Activated CD4-positive, alpha-beta T cell treated with anti-CD3 and anti-CD28 coated beads for 1 hour (primary cell): ENCODE measurements around the gene OPRD1.
"Not testable (repeated sequence)": the region's sequence is repeated elsewhere in the genome, so short reads cannot be mapped to it uniquely, and the experiment has no call there.

Source experiments
- DNase-seq: peaks from one replicate; pipeline ENCODE4 v3.0.0-alpha.2; 2020

OPRD1 gene

DNA sequence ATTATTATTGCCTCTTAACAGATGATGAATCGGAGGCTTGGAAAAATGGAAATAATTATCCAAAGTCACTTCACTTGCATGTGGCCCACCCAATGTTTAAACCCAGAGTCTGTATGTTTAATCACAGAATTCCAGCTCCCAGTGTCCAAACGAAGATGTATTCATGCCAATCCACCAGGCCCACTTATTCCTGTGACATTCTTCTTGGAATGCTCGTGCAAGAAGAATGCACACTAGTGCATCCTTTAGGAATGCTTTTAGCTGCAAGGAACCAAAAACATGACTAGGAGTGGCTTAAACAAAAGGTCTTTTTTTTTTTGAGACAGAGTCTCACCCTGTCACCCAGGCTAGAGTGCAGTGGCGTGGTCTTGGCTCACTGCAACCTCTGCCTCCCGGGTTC, 8.9 kb upstream of the OPRD1 start:
- DNase-seq, result no peak

DNA sequence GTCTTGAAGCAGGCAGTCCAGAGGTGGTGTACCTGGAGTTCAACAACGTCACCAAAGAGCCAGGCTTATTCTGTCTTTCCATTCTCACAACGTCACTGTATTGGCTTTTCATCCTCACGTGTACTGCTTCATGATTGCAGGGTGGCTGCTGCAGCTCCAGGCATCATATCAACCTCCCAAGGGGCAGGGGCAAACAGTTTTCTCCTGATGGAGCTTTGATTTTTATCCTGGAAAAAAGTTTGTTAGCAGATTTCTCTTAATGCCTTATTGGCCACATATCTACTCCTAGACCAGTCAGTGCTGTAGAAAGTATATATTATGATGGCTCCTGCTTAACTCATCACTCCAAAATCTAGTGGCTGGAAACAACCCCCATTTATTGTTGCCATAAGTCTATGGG, 8.3 kb upstream of the OPRD1 start:
- no peak for DNase-seq

DNA sequence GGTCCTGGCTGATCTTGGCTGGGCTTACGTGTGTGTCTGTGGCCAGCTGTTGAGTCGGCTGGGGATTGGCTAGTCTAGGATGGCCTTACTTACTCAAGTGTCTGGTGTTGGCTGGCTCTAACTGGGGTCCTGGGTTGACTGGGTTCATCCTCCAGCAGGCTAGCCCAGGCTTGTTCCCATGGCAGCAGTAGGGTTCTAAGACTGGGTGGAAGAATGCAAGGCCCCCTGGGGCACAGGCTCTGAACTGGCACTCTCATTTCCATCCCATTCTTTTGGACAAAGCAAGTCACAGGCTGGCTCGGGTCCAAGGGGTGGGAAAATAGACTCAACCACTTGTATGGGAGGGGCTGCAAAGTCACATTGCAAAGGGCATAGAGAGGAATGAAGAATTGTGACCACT, 7.9 kb upstream of the OPRD1 start:
- no peak for DNase-seq

DNA sequence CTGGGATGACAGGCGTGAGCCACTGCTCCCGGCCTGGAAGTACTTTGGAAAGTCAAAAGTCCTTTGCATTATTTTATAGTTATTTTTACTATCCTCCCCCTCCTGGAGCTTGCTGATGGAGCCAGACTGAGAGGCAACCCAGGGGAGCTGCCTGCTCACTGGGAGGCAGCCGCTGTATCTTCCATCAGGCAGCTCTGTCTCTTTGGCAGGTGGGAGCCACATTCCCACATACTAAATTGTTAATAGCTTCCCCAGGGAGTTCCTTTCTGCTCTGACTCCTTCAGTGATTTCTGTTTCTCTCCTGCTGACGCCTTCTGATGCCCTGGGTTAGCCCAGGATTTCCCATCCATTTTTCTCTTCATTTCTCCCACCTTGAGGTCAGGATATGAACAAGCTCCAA, 4.9 kb upstream of the OPRD1 start:
- no peak for DNase-seq

DNA sequence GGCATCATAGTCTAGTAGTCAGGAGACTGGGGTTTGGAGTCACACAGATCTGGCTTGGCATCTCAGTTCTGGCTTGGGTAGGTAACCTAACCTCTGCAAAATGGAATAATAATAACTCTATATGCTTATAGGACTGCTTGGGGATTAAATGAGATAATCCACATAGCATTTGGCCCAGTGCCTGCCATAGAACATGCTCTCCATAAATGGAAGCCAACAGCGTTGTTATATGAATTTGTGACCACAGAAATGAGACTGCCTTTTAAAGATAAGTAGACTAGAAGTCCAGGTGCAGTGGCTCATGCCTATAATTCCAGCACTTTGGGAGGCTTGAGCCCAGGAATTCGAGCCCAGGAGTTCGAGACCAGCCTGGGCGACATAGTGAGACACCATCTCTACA, 4.0 kb upstream of the OPRD1 start:
- DNase-seq, result no peak

GRCh38 chr1:28811369-28811765, 603 bp upstream of the OPRD1 start:
- no peak for DNase-seq

DNA sequence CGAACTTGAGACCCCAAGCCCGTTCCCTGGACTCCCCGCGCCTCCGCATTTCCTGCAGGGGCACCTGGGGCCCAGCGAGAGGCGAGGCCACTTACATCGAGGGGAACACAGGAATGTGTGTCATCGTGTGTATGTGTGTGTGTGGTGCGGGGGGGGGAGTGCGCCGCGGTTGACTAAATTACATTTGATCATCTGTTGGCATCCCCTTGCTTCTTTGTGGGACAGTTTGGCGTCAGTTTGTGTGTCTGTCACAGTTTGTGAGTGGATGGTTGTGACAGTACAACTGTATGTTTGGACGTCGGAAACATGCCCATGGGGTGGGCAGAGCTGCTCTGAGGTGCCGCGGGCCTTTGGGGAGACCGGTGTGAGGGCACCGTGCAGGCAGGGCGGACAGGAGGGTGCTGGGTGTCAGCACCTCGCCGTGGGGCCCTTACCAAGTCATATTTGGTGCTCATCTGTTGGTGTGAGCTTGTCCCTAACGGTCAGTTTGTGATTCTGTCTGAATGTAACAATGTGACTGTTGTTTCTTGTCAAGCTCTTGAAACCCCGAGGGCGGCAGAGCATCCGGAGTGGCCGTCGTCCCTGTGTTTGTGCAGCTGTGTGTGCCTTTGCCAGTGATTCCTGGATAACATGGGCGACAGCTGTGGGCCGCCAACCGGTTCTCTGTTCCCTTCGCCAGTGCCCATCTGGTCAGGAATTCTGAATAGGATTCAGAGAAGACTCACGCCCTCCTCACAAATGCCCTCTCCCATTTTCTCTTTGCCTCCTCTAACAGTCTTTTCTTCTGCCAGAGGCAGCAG, 899 bp downstream of the OPRD1 start:
- no peak for DNase-seq

DNA sequence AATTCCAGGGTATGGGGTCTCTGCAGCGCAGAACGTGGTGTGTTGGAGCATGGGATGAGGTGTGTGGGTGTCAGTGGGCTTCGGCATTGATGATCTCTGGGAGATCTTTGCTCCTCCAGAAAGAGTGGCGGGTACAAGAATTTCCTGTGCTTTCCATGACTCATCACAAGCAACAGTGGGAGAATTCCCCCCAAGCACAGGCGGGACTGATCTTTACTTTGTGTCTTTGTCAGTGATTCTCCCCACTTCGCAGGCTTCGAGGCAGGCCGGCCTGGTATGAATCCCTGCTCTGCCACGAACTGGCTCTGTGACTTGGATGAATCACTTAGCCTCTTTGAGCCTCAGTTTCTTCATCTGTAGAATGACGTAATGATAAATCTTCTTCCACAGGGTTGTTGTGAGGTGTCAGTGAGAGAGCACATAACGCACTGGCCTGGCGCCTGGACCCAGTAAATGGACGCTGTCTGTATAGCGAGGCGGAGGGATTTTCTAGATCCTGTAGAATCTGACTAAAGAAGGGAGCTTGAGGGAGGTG, 2.0 kb downstream of the OPRD1 start:
- no peak for DNase-seq

GRCh38 chr1:28815533-28816185, 3.7 kb downstream of the OPRD1 start:
- no peak for DNase-seq

GRCh38 chr1:28817133-28817532, 5.2 kb downstream of the OPRD1 start:
- DNase-seq, result no peak

DNA sequence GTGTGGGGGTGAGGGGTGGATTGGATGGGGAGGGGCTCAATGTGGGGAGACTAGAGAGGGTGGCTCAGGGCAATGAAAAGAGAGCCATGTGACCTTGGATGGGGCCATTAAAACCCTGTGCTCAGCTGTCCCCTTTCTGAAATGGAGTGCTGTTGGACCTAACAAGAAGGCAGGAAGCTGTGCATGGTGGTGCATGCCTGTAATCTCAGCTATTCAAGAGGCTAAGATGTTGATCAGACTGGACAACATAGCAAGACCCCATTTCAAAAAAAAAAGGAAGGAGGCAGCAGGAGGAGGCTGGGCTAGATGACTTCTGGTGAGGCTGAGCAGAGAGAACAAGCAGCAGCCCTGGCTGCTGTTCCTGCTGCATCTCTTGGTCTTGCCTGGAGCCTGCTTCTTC, 7.0 kb downstream of the OPRD1 start:
- no peak for DNase-seq

DNA sequence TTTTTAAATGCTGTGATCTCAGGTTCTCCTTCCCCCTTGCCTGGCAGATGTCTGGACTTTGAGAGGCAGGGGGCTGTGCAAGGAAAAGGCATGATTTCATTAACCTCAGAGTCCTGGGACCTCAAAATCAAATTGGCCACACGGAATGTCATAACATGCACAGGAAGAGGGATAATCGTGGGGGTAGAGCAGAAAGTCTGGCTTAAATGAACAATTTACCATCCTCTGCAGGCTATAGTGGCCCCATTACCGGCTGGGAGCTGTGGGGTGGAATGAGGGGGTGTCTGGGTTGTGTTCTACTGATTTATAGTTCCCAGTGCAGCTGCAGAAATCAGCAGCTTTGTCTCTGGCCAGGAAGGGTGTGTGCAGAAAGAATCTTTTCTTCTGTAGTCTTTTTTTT, 10.8 kb downstream of the OPRD1 start:
- DNase-seq, result no peak

DNA sequence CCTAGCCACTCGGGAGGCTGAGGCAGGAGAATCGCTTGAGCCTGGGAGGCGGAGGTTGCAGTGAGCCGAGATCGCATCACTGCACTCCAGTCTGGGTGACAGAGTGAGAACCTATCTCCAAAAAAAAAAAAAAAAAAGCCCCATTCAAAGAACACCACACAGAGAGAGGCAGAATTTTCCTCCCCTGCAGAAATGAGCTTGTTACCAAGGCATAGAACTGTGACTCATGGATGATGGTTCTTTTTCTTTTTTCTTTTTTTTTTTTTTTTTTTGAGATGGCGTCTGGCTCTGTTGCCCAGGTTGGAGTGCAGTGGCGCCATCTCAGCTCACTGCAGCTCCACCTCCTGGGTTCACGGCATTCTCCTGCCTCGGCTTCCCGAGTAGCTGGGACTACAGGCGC, 12.1 kb downstream of the OPRD1 start:
- DNase-seq, result not testable (repeated sequence)

GRCh38 chr1:28828227-28828858, 16.4 kb downstream of the OPRD1 start:
- not testable (repeated sequence) for DNase-seq

DNA sequence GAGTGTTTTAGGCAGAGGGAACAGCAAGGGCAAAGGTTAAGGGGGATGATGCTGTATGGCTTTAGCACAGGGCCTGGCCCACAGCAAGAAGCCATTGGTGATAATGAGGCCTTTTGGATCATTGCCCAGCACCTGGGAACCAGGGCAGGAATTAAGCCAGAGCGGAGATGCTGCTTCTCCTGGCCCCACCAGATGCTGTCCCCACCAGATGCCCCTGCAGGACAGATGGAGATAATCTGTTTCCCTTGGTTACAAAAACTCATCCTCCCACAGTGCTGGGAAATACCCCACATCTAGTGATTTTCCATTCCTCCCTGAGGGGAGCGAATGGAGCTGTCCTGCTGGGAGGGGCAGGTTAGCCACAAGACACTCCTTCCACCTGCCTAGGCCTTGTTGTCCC, 18.8 kb downstream of the OPRD1 start:
- DNase-seq, result no peak

DNA sequence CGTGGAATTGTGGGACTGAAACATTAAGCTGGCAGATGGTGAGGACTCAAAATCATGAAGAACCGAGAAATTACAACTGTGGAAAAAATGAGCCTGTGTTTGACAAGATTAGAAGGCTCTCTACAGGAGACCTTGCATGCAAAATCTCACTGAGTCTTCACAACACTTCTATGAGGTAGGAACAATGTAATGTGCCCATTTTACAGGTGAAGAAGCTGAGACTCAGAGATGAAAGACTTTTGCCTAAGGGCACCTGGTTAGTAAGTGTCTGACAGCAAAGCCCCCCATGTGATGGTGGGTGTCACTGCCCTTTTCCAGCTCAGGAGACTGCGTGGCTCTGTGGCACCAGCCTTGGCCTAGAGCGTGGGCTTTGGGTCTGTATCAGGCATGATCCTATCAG, 21.0 kb downstream of the OPRD1 start:
- DNase-seq, result no peak

GRCh38 chr1:28833381-28833780, 21.4 kb downstream of the OPRD1 start:
- DNase-seq, result no peak

DNA sequence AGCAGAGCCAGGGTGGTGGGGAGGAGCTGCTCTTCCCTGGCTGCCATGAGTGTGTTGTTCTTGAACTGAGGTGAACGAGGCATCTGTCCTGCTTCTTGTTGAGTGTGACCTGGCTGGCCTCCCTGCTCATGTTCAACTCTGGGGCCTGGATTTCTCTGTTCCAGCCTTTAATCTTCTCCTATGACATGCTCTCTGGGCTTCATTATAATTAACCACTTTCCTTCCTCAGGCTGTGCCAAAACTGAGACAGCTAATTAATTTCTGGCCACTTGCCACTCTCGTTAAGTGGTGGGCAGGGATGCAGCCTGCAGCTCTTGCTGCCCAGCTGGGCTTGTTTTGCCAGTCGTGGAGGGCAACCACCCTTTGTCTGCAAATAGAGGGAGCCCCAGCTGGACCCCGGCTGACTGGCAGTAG, 23.3 kb downstream of the OPRD1 start:
- no peak for DNase-seq

DNA sequence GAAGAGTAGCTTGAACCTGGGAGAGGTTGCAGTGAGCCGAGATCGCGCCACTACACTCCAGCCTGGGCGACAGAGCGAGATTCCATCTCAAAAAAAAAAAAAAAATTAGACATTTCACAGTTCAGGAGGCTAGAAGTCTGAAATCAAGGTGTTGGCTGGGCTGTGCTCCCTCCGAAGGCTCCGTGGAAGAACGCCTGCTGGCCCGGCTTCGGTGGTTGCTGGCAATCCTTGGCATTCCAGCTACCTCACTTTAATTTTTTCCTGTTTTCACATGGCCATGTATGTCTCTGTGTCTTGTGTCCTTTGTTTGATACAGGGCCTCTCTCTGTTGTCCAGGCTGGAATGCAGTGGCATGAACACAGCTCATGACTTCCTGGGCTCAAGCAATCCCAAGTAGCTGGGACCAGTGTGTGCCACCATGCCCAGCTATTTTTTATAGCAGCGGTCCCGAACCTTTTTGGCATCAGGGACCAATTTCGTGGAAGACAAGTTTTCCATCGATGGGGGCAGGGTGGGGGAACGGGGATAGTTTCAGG, 24.5 kb downstream of the OPRD1 start:
- no peak for DNase-seq

GRCh38 chr1:28840928-28841544, 29.1 kb downstream of the OPRD1 start:
- no peak for DNase-seq

GRCh38 chr1:28845786-28846543, 34.0 kb downstream of the OPRD1 start:
- no peak for DNase-seq

GRCh38 chr1:28847207-28847606, 35.2 kb downstream of the OPRD1 start:
- DNase-seq, result not testable (repeated sequence)
